SK-N-SH treated with all-trans-retinoic acid at 6 μM for 48 hours (cell line): ENCODE data around the gene ZFHX3.
A peak's percentile ranks its signal among the peaks of the same experiment; 100 is the strongest.

Experiments
- ATAC-seq: fragments of 200-7000 bp; cut with Tn5 transposase; 3 replicates; pipeline ENCODE4 v1.9.1; 2020; ENCODE audit warnings: mild to moderate bottlenecking, moderate library complexity
- ARNTL ChIP-seq: fragments of 450-650 bp; formaldehyde crosslinking; IDR thresholded peaks from 2 replicates; pipeline ENCODE4 v1.5.0; 2020; ENCODE audit warnings: low read depth, mild to moderate bottlenecking, moderate library complexity, borderline replicate concordance
- BACH2 ChIP-seq: fragments of 250-450 bp; sonication (Bioruptor Pico); IDR thresholded peaks from 2 replicates; pipeline ENCODE4 v1.9.0; 2021; ENCODE audit warnings: mild to moderate bottlenecking, borderline replicate concordance
- CSDC2 ChIP-seq: fragments of 250-450 bp; sonication (Bioruptor Pico); IDR thresholded peaks from 2 replicates; pipeline ENCODE4 v1.5.0; 2020; ENCODE audit warnings: mild to moderate bottlenecking, moderate library complexity
- ESRRG ChIP-seq: fragments of 250-450 bp; sonication (Bioruptor Pico); IDR thresholded peaks from 2 replicates; pipeline ENCODE4 v1.6.1; 2021; ENCODE audit warnings: mild to moderate bottlenecking
- GLIS3 ChIP-seq: fragments of 250-450 bp; sonication (Bioruptor Pico); IDR thresholded peaks from 2 replicates; pipeline ENCODE4 v1.5.0; 2020; ENCODE audit warnings: mild to moderate bottlenecking, moderate library complexity
- ISL1 ChIP-seq: fragments of 250-450 bp; sonication (Bioruptor Pico); IDR thresholded peaks from 2 replicates; pipeline ENCODE4 v2.1.2; 2022; ENCODE audit warnings: mild to moderate bottlenecking, moderate library complexity
- OSR1 ChIP-seq: fragments of 250-450 bp; sonication (Bioruptor Pico); IDR thresholded peaks from 2 replicates; pipeline ENCODE4 v1.8.0; 2022; ENCODE audit warnings: moderate library complexity, mild to moderate bottlenecking, inconsistent platforms
- PPARA ChIP-seq: fragments of 250-450 bp; sonication (Bioruptor Pico); IDR thresholded peaks from 2 replicates; pipeline ENCODE4 v1.5.0; 2020; ENCODE audit warnings: mild to moderate bottlenecking, borderline replicate concordance
- RARB ChIP-seq: fragments of 250-450 bp; sonication (Bioruptor Pico); IDR thresholded peaks from 2 replicates; pipeline ENCODE4 v1.8.0; 2021; ENCODE audit warnings: mild to moderate bottlenecking, moderate library complexity
- SNAI2 ChIP-seq: fragments of 250-450 bp; sonication (Bioruptor Pico); IDR thresholded peaks from 2 replicates; pipeline ENCODE4 v1.5.0; 2020; ENCODE audit warnings: mild to moderate bottlenecking, moderate library complexity
- TCF4 ChIP-seq: fragments of 250-450 bp; sonication (Bioruptor Pico); IDR thresholded peaks from 2 replicates; pipeline ENCODE4 v1.8.0; 2021; ENCODE audit warnings: mild to moderate bottlenecking, moderate library complexity, borderline replicate concordance
- TOX ChIP-seq: fragments of 250-450 bp; sonication (Bioruptor Pico); IDR thresholded peaks from 2 replicates; pipeline ENCODE4 v1.8.0; 2021; ENCODE audit warnings: mild to moderate bottlenecking, moderate library complexity, borderline replicate concordance
- ZC3H10 ChIP-seq: fragments of 250-450 bp; sonication (Bioruptor Pico); IDR thresholded peaks from 2 replicates; pipeline ENCODE4 v1.5.1; 2021; ENCODE audit warnings: mild to moderate bottlenecking, moderate library complexity
- ZFP3 ChIP-seq: fragments of 250-450 bp; sonication (Bioruptor Pico); IDR thresholded peaks from 2 replicates; pipeline ENCODE4 v1.5.0; 2020; ENCODE audit warnings: mild to moderate bottlenecking, moderate library complexity
- ZFP30 ChIP-seq: fragments of 450-650 bp; formaldehyde crosslinking; IDR thresholded peaks from 2 replicates; pipeline ENCODE4 v1.5.0; 2022; ENCODE audit warnings: mild to moderate bottlenecking, moderate library complexity
- ZNF565 ChIP-seq: fragments of 450-650 bp; formaldehyde crosslinking; conservative IDR thresholded peaks from 2 replicates; pipeline ENCODE4 v1.5.0; 2020; ENCODE audit warnings: low read depth, mild to moderate bottlenecking, moderate library complexity
- ZNF70 ChIP-seq: fragments of 450-650 bp; formaldehyde crosslinking; IDR thresholded peaks from 2 replicates; pipeline ENCODE4 v1.5.0; 2020; ENCODE audit warnings: mild to moderate bottlenecking, moderate library complexity
- ZNF8 ChIP-seq: fragments of 450-650 bp; formaldehyde crosslinking; IDR thresholded peaks from 2 replicates; pipeline ENCODE4 v1.5.0; 2020; ENCODE audit warnings: mild to moderate bottlenecking, moderate library complexity
- TF ChIP-seq, protein P1 (sequence below): fragments of 250-450 bp; sonication (Bioruptor Pico); IDR thresholded peaks from 2 replicates; pipeline ENCODE4 v1.5.0; 2020; ENCODE audit warnings: mild to moderate bottlenecking, moderate library complexity
- TF ChIP-seq, protein P2 (sequence below): fragments of 250-450 bp; sonication (Bioruptor Pico); IDR thresholded peaks from 2 replicates; pipeline ENCODE4 v1.5.1; 2021; ENCODE audit warnings: mild to moderate bottlenecking, moderate library complexity
- TF ChIP-seq, protein P3 (sequence below): fragments of 250-450 bp; sonication (Bioruptor Pico); IDR thresholded peaks from 2 replicates; pipeline ENCODE4 v1.5.1; 2020; ENCODE audit warnings: low read depth, mild to moderate bottlenecking, moderate library complexity
- TF ChIP-seq, protein P4 (sequence below): fragments of 250-450 bp; sonication (Bioruptor Pico); IDR thresholded peaks from 2 replicates; pipeline ENCODE4 v1.8.0; 2021; ENCODE audit warnings: low read depth, mild to moderate bottlenecking, moderate library complexity, borderline replicate concordance

ZFHX3 gene

DNA sequence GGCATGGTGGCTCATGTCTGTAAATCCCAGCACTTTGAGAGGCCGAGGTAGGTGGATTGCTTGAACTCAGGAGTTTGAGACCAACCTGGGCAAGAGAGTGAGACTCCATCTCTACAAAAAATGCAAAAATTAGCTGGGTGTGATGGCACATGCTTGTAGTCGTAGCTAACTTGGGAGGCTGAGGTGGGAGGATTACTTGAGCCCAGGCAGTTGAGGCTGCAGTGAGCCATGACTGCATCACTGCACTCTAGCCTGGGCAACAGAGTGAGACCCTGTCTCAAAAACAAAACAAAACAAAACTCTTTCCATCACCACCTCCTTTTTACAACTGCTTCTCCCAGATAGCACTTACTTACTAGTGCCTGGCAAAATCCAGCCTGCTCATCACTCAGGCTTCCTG, 214.0 kb downstream of the ZFHX3 start:
- no peak for ATAC-seq
- no peak for TF ChIP-seq ZC3H10 (CRISPR knock-in tag)
- TF ChIP-seq ZNF70 (CRISPR knock-in tag), result no peak
- no peak for TF ChIP-seq ZFP30 (CRISPR knock-in tag)
- no peak for TF ChIP-seq CSDC2
- TF ChIP-seq OSR1 (CRISPR knock-in tag), result no peak
- TF ChIP-seq, protein P1, sequence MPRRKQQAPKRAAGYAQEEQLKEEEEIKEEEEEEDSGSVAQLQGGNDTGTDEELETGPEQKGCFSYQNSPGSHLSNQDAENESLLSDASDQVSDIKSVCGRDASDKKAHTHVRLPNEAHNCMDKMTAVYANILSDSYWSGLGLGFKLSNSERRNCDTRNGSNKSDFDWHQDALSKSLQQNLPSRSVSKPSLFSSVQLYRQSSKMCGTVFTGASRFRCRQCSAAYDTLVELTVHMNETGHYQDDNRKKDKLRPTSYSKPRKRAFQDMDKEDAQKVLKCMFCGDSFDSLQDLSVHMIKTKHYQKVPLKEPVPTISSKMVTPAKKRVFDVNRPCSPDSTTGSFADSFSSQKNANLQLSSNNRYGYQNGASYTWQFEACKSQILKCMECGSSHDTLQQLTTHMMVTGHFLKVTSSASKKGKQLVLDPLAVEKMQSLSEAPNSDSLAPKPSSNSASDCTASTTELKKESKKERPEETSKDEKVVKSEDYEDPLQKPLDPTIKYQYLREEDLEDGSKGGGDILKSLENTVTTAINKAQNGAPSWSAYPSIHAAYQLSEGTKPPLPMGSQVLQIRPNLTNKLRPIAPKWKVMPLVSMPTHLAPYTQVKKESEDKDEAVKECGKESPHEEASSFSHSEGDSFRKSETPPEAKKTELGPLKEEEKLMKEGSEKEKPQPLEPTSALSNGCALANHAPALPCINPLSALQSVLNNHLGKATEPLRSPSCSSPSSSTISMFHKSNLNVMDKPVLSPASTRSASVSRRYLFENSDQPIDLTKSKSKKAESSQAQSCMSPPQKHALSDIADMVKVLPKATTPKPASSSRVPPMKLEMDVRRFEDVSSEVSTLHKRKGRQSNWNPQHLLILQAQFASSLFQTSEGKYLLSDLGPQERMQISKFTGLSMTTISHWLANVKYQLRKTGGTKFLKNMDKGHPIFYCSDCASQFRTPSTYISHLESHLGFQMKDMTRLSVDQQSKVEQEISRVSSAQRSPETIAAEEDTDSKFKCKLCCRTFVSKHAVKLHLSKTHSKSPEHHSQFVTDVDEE, result no peak
- TF ChIP-seq ARNTL (CRISPR knock-in tag), result no peak
- no peak for TF ChIP-seq RARB (CRISPR knock-in tag)
- no peak for TF ChIP-seq SNAI2 (CRISPR knock-in tag)
- TF ChIP-seq, protein P2, sequence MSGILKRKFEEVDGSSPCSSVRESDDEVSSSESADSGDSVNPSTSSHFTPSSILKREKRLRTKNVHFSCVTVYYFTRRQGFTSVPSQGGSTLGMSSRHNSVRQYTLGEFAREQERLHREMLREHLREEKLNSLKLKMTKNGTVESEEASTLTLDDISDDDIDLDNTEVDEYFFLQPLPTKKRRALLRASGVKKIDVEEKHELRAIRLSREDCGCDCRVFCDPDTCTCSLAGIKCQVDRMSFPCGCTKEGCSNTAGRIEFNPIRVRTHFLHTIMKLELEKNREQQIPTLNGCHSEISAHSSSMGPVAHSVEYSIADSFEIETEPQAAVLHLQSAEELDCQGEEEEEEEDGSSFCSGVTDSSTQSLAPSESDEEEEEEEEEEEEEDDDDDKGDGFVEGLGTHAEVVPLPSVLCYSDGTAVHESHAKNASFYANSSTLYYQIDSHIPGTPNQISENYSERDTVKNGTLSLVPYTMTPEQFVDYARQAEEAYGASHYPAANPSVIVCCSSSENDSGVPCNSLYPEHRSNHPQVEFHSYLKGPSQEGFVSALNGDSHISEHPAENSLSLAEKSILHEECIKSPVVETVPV (CRISPR knock-in tag), result no peak
- TF ChIP-seq BACH2 (CRISPR knock-in tag), result no peak
- no peak for TF ChIP-seq TCF4
- TF ChIP-seq, protein P3, sequence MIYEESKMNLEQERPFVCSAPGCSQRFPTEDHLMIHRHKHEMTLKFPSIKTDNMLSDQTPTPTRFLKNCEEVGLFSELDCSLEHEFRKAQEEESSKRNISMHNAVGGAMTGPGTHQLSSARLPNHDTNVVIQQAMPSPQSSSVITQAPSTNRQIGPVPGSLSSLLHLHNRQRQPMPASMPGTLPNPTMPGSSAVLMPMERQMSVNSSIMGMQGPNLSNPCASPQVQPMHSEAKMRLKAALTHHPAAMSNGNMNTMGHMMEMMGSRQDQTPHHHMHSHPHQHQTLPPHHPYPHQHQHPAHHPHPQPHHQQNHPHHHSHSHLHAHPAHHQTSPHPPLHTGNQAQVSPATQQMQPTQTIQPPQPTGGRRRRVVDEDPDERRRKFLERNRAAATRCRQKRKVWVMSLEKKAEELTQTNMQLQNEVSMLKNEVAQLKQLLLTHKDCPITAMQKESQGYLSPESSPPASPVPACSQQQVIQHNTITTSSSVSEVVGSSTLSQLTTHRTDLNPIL (CRISPR knock-in tag), result no peak
- TF ChIP-seq ZNF565 (CRISPR knock-in tag), result no peak
- TF ChIP-seq ZNF8 (CRISPR knock-in tag), result no peak

DNA sequence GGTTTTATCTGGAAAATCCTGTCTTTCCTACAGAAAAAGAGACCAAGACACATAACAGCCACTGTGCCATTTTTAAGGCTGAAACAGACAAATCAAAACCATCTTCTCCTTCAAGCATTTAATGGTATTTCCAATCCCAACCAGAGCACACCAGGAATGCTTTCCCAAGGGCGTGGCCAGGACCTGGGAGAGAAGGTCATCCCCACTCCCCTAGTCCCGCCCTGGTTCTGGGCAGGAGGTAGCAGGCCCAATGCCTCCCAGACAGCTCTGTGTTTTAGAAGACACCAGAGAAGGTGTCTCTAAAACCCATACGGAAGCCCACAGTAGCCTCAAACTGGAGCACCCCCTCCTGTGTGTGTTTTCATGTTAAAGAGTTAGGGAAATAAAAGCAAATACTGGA, 214.4 kb downstream of the ZFHX3 start:
- TF ChIP-seq ZNF565 (CRISPR knock-in tag) (no peak), RARB (CRISPR knock-in tag) (no peak), GLIS3 (CRISPR knock-in tag) (no peak), CSDC2 (no peak), ZFP30 (CRISPR knock-in tag) (no peak), TOX (CRISPR knock-in tag) (no peak), ESRRG (CRISPR knock-in tag) (no peak), PPARA (no peak)
- TF ChIP-seq, protein P4, sequence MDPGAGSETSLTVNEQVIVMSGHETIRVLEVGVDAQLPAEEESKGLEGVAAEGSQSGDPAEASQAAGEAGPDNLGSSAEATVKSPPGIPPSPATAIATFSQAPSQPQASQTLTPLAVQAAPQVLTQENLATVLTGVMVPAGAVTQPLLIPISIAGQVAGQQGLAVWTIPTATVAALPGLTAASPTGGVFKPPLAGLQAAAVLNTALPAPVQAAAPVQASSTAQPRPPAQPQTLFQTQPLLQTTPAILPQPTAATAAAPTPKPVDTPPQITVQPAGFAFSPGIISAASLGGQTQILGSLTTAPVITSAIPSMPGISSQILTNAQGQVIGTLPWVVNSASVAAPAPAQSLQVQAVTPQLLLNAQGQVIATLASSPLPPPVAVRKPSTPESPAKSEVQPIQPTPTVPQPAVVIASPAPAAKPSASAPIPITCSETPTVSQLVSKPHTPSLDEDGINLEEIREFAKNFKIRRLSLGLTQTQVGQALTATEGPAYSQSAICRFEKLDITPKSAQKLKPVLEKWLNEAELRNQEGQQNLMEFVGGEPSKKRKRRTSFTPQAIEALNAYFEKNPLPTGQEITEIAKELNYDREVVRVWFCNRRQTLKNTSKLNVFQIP (CRISPR knock-in tag), result no peak
- no peak for ATAC-seq

DNA sequence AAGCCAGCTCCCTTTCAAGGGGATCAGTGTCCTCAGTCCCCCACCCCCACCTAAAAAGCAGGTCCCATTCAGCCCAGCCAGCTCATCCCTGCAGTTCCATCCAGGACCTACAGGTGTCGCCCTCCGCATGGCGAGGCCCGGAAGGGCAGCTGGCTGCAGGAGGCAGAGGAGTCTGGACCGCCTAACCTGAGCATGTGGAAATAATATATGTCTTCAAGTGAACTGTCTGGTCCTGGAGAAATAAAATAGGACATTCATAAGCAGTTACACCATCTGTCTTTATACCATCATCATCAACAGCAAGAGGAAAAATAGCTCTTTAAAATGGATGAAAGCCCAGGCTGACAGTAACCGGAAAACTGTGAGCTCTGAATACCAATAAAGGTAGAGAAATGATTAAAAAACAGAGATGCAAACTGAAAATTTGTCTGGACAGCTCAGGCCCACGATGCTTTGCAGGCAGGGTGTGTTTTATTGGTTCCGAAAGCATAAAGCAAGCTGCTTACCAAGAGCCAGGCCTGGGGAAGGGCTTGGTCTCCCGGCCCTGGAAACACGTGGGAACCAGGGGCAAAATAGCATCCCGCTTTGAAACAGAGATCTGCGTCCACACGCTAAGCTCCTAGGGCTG, 215.2 kb downstream of the ZFHX3 start:
- peak; percentile 96 for ATAC-seq
- no peak for TF ChIP-seq ZFP3 (CRISPR knock-in tag)
- TF ChIP-seq ZNF565 (CRISPR knock-in tag), result no peak
- no peak for TF ChIP-seq TOX (CRISPR knock-in tag)
- no peak for TF ChIP-seq RARB (CRISPR knock-in tag)
- no peak for TF ChIP-seq SNAI2 (CRISPR knock-in tag)
- no peak for TF ChIP-seq ZNF70 (CRISPR knock-in tag)
- TF ChIP-seq TCF4, result no peak
- TF ChIP-seq OSR1 (CRISPR knock-in tag), result no peak
- no peak for TF ChIP-seq ISL1 (CRISPR knock-in tag)
